Fibroblast of lung (primary cell): ENCODE results near the gene KMT2C.

Experiments used
- CTCF ChIP-seq, 2 donors: IDR thresholded peaks in 1 of 2; conservative IDR thresholded peaks in 1 of 2; 1 replicate in 1 of 2; 2 replicates in 1 of 2; pipeline ENCODE4 v1.5.1; 2011 to 2012; ENCODE audit warnings: low read length in 2 of 2, control low read depth in 1 of 2, inconsistent platforms in 1 of 2, low read depth in 1 of 2, mild to moderate bottlenecking in 1 of 2
- EZH2 ChIP-seq: IDR thresholded peaks from 2 replicates; pipeline ENCODE4 v1.5.1; 2012; ENCODE audit warnings: low read length, control low read depth, mild to moderate bottlenecking; ENCODE audit errors: missing control alignments

- TF ChIP-seq CTCF (conservative IDR thresholded peaks at IDR 0.05 in 1 of 2, IDR thresholded peaks at IDR 0.05 in 1 of 2; ENCODE audit: low read depth in 1 of 2, low read length in 2 of 2) (no peak), EZH2 (no peak)
Observed at GRCh38 chr7:152362128-152362926, 73.5 kb downstream of the KMT2C start.
